HepG2 (cell line): Measurements from ENCODE around the gene PLS1. TPM values are rescaled to one million over a fixed set of nuclear protein-coding genes. Genes with fewer than 3 reads are reported as not detected.
"Not testable (repeated sequence)": the region's sequence is repeated elsewhere in the genome, so short reads cannot be mapped to it uniquely, and the experiment has no call there.

Experiments
- ATAC-seq: fragments of 200-7000 bp; cut with Tn5 transposase; 3 replicates; pipeline ENCODE4 v1.9.1; 2020; ENCODE audit warnings: mild to moderate bottlenecking, moderate library complexity
- BruUV-seq: library from RNA; stranded (reverse); fragments of 400-500 nt; replicated peaks from 2 replicates; lab custom pipeline; 2021; lab: Mats Ljungman, UMichigan
- CTCF ChIA-PET: fragments of 300-600 bp; formaldehyde crosslinking; extraction: SDS; loops from one replicate; lab custom pipeline; 2021; ENCODE audit warnings: low total read pairs, inconsistent platforms, low intra/inter-chr PET ratio; lab: Yijun Ruan, JAX
- POLR2A ChIA-PET: fragments of 350-600 bp; sonication (Branson Sonifier 250); formaldehyde crosslinking; loops from one replicate; lab custom pipeline; 2020; ENCODE audit warnings: antibody characterized with exemption, inconsistent platforms; lab: Yijun Ruan, JAX
- DNase-seq: peaks from one replicate; pipeline ENCODE4 v3.0.0-alpha.2; 2015; ENCODE audit warnings: low spot score
- FAIRE-seq: peaks from 3 replicates; lab custom pipeline; 2011; peaks lifted over from hg19 to GRCh38; lab: Jason Lieb, UNC
- H2AFZ ChIP-seq: one replicate; pipeline ENCODE4 v1.6.1; 2011; ENCODE audit warnings: low read length, inconsistent platforms
- H3K27ac ChIP-seq: fragments of 300-600 bp; 3 replicates; pipeline ENCODE4 v1.8.0; 2011; ENCODE audit warnings: mixed run types, mild to moderate bottlenecking, mixed read lengths, low read length, inconsistent platforms; ENCODE audit not compliant: insufficient read depth; ENCODE audit errors: extremely low read length
- H3K27me3 ChIP-seq, 2 experiments: fragments of 200-600 bp in 1 of 2; 2 replicates in 1 of 2; 3 replicates in 1 of 2; pipeline versions ENCODE4 v1.6.0 to v1.8.0; 2011; ENCODE audit warnings: low read length in 2 of 2, mild to moderate bottlenecking in 2 of 2, moderate library complexity in 2 of 2, inconsistent platforms in 1 of 2; ENCODE audit not compliant: insufficient read depth in 2 of 2, control insufficient read depth in 1 of 2
- H3K36me3 ChIP-seq, 2 experiments: fragments of 200-600 bp in 1 of 2; replicated peaks in 1 of 2; 2 replicates in 1 of 2; 3 replicates in 1 of 2; pipeline versions ENCODE4 v1.5.1 to v1.8.0; 2011; ENCODE audit warnings: low read length in 2 of 2, inconsistent platforms in 1 of 2; ENCODE audit not compliant: insufficient read depth in 2 of 2, control insufficient read depth in 1 of 2
- H3K4me1 ChIP-seq: 2 replicates; pipeline ENCODE4 v1.5.1; 2012; ENCODE audit warnings: low read length, inconsistent platforms; ENCODE audit not compliant: insufficient read depth
- H3K4me2 ChIP-seq: 2 replicates; pipeline ENCODE4 v1.6.0; 2011; ENCODE audit warnings: low read depth, low read length, inconsistent platforms
- H3K4me3 ChIP-seq, 3 experiments: fragments of 200-600 bp in 1 of 3; sonication (generic), shearing (Covaris generic) in 1 of 3; replicated peaks in 1 of 3; 2 replicates each; pipeline ENCODE4 v1.5.1; 2011 to 2016; ENCODE audit warnings: low read length in 3 of 3, inconsistent platforms in 2 of 3, low read depth in 2 of 3, mild to moderate bottlenecking in 2 of 3, control low read depth in 1 of 3, mixed read lengths in 1 of 3; ENCODE audit not compliant: insufficient read depth in 1 of 3
- H3K79me2 ChIP-seq: one replicate; pipeline ENCODE4 v1.6.1; 2011; ENCODE audit warnings: low read length, inconsistent platforms; ENCODE audit not compliant: insufficient read depth
- H3K9ac ChIP-seq: 2 replicates; pipeline ENCODE4 v1.6.0; 2011; ENCODE audit warnings: mild to moderate bottlenecking, low read depth, low read length, inconsistent platforms; ENCODE audit not compliant: insufficient read depth
- H3K9me3 ChIP-seq: 2 replicates; pipeline ENCODE4 v1.5.1; 2012; ENCODE audit warnings: mild to moderate bottlenecking, low read length
- H4K20me1 ChIP-seq: 2 replicates; pipeline ENCODE4 v1.6.0; 2011; ENCODE audit warnings: inconsistent platforms, mild to moderate bottlenecking, low read length, moderate library complexity; ENCODE audit not compliant: insufficient read depth
- MTF1 ChIP-seq: sonication (generic); formaldehyde crosslinking; IDR thresholded peaks from 2 replicates; pipeline ENCODE4 v1.5.0; 2020; ENCODE audit warnings: missing genetic modification reagents
- PAF1 ChIP-seq: IDR thresholded peaks from 2 replicates; pipeline ENCODE4 v1.6.1; 2016; ENCODE audit warnings: missing genetic modification reagents, missing compliant biosample characterization
- WGBS: methylation state at CpG from one replicate; pipeline ENCODE4 v1.1.6; 2017; ENCODE audit warnings: low lambda C conversion rate; 5-methylcytosine and 5-hydroxymethylcytosine counted together
- in situ Hi-C: cut with HindIII; loops from 2 replicates; pipeline ENCODE4 v1.10.0; 2017; ENCODE audit warnings: low pct_unique_long_range_greater_than_20kb; ENCODE audit not compliant: extremely low pct_ligation_motif_present
- intact Hi-C: fragments of 100-400 bp; cut with micrococcal nuclease; formaldehyde crosslinking; loops from one replicate; pipeline ENCODE4 v1.10.0; 2022; ENCODE audit not compliant: unreplicated experiment
- polyA plus RNA-seq, 8 experiments: library from polyadenylated mRNA; depleted of rRNA in 3 of 8; stranded (reverse) in 7 of 8; unstranded in 1 of 8; fragments of >200 nt; fragmentation: Illumina TruSeq in 4 of 8; extraction: Trizol in 4 of 8; gene quantifications; 2 replicates each; pipeline versions ENCODE4 v1.2.1 to v1.2.3, GENCODE V29; 2011 to 2016; ENCODE audit warnings: low read depth in 4 of 8, missing spikeins in 1 of 8, mixed read lengths in 1 of 8; ENCODE audit not compliant: insufficient read depth in 1 of 8
- total RNA-seq, 5 experiments: library from RNA; depleted of rRNA; stranded (reverse); fragments of >200 nt; fragmentation: Illumina TruSeq; extraction: Trizol; gene quantifications; 2 replicates each; pipeline ENCODE4 v1.2.3, GENCODE V29; 2016; ENCODE audit warnings: low read depth in 1 of 5
- TF ChIP-seq, protein P1 (sequence below): sonication (generic); formaldehyde crosslinking; IDR thresholded peaks from 2 replicates; pipeline ENCODE4 v1.8.1; 2022; ENCODE audit warnings: mild to moderate bottlenecking, missing genetic modification reagents

Gene PLS1
- total and polyA plus RNA-seq, 2 of the 13 experiments (the other 11 are each of a cell fraction or from before 2014, with no cell fraction given) = 11.2 to 21.1 TPM

DNA sequence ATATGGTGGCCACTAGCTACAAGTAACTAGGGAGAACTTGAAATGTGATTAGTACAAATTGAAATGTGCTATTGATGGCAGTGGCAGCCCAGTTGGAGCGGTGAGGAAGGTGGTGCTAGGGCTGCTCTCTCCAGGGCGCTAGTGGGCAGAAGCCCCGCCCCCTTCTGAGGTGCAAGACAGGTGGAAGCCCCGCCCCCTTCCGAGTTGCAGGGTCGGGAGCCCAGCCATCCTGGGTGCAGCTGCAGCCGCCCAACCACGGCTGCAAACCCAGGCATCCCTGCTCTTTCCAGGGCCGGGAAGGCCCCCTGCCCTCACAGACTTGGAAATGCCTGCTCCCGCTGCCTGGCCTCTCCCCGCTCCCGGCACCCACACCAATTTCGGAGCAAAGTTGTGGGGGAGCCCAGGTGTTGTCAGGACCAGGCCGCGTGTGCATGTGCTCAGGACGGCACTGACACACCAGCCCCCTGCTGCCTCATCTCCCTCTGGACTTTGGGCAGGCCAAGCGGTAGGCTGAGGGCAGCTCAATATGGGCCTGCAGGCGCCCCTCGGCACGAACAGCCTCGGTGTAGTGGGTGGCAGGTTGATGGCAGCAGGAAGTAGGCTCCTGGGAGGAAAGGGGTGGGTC, 27.7 kb upstream of the PLS1 start (continued):
- TF ChIP-seq, protein P1, sequence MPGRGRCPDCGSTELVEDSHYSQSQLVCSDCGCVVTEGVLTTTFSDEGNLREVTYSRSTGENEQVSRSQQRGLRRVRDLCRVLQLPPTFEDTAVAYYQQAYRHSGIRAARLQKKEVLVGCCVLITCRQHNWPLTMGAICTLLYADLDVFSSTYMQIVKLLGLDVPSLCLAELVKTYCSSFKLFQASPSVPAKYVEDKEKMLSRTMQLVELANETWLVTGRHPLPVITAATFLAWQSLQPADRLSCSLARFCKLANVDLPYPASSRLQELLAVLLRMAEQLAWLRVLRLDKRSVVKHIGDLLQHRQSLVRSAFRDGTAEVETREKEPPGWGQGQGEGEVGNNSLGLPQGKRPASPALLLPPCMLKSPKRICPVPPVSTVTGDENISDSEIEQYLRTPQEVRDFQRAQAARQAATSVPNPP (CRISPR knock-in tag) = no peak
- TF ChIP-seq MTF1 (no peak), PAF1 (no peak)

DNA sequence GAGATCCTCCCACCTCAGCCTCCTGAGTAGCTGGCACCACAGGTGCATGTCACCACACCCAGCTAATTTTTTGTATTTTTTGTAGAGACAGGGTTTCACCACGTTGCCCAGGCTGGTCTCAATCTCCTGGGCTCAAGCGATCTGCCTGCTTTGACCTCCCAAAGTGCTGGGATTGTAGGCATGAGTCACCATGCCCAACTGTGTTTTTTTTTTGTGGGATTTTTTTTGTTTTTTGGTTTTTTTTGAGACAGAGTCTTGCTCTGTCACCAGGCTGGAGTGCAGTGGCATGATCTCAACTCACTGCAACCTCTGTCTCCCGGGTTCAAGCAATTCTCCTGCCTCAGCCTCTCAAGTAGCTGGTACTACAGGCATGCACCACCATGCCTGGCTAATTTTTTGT, 26.8 kb upstream of the PLS1 start:
- H3K9me3 ChIP-seq, H3K4me2 ChIP-seq, intact Hi-C loops, FAIRE-seq, POLR2A ChIA-PET, CTCF ChIA-PET, H3K27me3 ChIP-seq, DNase-seq, H3K36me3 ChIP-seq, H3K79me2 ChIP-seq, H2AFZ ChIP-seq, BruUV-seq, in situ Hi-C loops, H3K4me3 ChIP-seq, H3K9ac ChIP-seq, H3K27ac ChIP-seq, H4K20me1 ChIP-seq, ATAC-seq: not testable (repeated sequence)
- H3K4me1 ChIP-seq = peaks cover 12% of the 10 kb centered on the region
- 95% methylated on average over 3 of the region's 3 CpGs for WGBS

DNA sequence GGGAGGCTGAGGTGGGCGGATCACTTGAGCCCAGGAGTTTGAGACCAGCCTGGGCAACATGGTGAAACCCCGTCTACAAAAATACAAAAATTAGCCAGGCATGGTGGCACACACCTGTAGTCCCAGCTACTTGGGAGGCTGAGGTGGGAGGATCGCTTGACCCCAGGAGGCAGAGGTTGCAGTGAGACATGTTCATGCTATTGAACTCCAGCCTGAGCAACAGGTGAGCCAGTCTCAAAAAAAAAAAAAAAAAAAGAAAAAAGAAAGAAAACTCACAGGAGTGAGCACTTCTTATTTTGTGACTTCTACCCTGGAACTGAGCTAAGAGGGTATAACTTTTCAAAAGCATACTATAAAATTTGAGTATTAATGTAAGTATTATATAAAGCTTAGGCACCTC, 22.0 kb upstream of the PLS1 start:
- H2AFZ ChIP-seq, ATAC-seq, FAIRE-seq, H3K4me2 ChIP-seq, POLR2A ChIA-PET, H4K20me1 ChIP-seq, H3K9me3 ChIP-seq, H3K4me3 ChIP-seq, in situ Hi-C loops, BruUV-seq, H3K27ac ChIP-seq, CTCF ChIA-PET, H3K4me1 ChIP-seq, H3K27me3 ChIP-seq, H3K36me3 ChIP-seq, H3K9ac ChIP-seq, DNase-seq: not testable (repeated sequence)
- intact Hi-C loops = loop anchor here (10.0 kb wide), 1 partner anchor 129 kb away; the partner anchor contains the start of gene XRN1
- H3K79me2 ChIP-seq = peaks cover 31% of the 10 kb centered on the region
- WGBS = 92% methylated on average over 3 of the region's 3 CpGs
